Colonic mucosa (tissue), 4 donors: ENCODE data around the gene PAQR4. TPM values are rescaled to one million over a fixed set of nuclear protein-coding genes. Genes with fewer than 3 reads are reported as not detected.

ENCODE experiments used
- DNase-seq: peaks from one replicate; pipeline ENCODE4 v3.0.0-alpha.2; 2020
- H3K27ac ChIP-seq: fragments of 200-600 bp; one replicate; pipeline ENCODE4 v1.8.0; 2021
- H3K27me3 ChIP-seq: fragments of 200-600 bp; one replicate; pipeline ENCODE4 v1.8.0; 2021
- H3K36me3 ChIP-seq: fragments of 200-600 bp; one replicate; pipeline ENCODE4 v1.8.0; 2021
- H3K4me1 ChIP-seq: fragments of 200-600 bp; one replicate; pipeline ENCODE4 v1.8.0; 2021; ENCODE audit warnings: mild to moderate bottlenecking
- H3K4me3 ChIP-seq: fragments of 200-600 bp; one replicate; pipeline ENCODE4 v1.8.0; 2021
- H3K9ac ChIP-seq, 2 donors: one replicate each; pipeline ENCODE4 v1.7.0; 2013; ENCODE audit warnings: control low read depth in 2 of 2, low read depth in 2 of 2, low read length in 2 of 2
- H3K9me3 ChIP-seq: fragments of 200-600 bp; one replicate; pipeline ENCODE4 v1.8.0; 2021
- intact Hi-C: fragments of 100-400 bp; cut with DNase I; formaldehyde crosslinking; loops from one replicate; pipeline ENCODE4 v1.14.1; 2022
- total RNA-seq, 2 donors: library from RNA; stranded (reverse); fragmentation: NEBNext Ultra II Directional in 1 of 2; extraction: Animal tissue kit (Norgen Biotek cat#: 25700) in 1 of 2; gene quantifications; one replicate each; pipeline ENCODE4 v1.2.1, GENCODE V29; 2021
- TF ChIP-seq, protein P1 (sequence below): fragments of 200-600 bp; IDR thresholded peaks from one replicate; pipeline ENCODE4 v1.8.0; 2022; ENCODE audit warnings: antibody characterized with exemption, mild to moderate bottlenecking
- donor health status: healthy.
- donor health status: DM: no; HTN: no; CAD: no.
- donor health status: DM: no; HTN: no; CAD: no.

The PAQR4 gene
- total RNA-seq, 2 donors from 2014 or later: 14.0 to 42.3 TPM

DNA sequence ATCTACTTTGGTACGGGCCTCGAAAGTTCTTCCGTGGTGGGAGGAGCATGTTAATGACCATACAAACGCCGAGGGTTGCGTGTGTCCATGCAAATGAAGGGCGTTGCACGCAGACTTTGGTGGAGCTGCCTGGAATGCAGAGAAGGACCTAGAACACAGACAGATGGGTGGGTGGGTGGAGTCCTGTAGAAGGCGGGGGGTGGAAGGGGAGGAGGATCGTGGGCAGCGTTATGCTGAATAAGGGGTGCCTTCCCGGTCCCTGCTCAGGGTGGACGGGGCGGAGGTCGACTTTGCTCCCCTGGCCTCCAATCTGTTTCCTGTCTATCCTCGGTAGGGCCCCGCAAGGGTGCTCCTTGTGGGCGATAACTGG is 795 bp upstream of the PAQR4 start:
- Histone ChIP-seq H3K27me3 (peaks cover 44% of the 10 kb centered on the region), H3K27ac (peak overlapping the region; percentile 44), H3K36me3 (no peaks in the 10 kb centered on the region), H3K9ac (peak overlapping the region; percentile 26 to 38), H3K4me1 (peaks cover 34% of the 10 kb centered on the region), H3K4me3 (peak overlapping the region; percentile 84), H3K9me3 (no peaks in the 10 kb centered on the region)
- DNase-seq: peak; percentile 72
- intact Hi-C loops: no loop called here
- TF ChIP-seq, protein P1, sequence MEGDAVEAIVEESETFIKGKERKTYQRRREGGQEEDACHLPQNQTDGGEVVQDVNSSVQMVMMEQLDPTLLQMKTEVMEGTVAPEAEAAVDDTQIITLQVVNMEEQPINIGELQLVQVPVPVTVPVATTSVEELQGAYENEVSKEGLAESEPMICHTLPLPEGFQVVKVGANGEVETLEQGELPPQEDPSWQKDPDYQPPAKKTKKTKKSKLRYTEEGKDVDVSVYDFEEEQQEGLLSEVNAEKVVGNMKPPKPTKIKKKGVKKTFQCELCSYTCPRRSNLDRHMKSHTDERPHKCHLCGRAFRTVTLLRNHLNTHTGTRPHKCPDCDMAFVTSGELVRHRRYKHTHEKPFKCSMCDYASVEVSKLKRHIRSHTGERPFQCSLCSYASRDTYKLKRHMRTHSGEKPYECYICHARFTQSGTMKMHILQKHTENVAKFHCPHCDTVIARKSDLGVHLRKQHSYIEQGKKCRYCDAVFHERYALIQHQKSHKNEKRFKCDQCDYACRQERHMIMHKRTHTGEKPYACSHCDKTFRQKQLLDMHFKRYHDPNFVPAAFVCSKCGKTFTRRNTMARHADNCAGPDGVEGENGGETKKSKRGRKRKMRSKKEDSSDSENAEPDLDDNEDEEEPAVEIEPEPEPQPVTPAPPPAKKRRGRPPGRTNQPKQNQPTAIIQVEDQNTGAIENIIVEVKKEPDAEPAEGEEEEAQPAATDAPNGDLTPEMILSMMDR: no peak

- Histone ChIP-seq H3K9ac (peak overlapping the region; percentile 76 to 89), H3K4me3 (peak overlapping the region; percentile 84), H3K27me3 (peaks cover 29% of the 10 kb centered on the region), H3K36me3 (no peaks in the 10 kb centered on the region), H3K27ac (peak overlapping the region; percentile 44), H3K4me1 (peaks cover 20% of the 10 kb centered on the region), H3K9me3 (no peaks in the 10 kb centered on the region)
- TF ChIP-seq, protein P1: peak; percentile 42
- intact Hi-C loops: no loop called here
- DNase-seq: peak; percentile 73
Measured at GRCh38 chr16:2969545-2970521, 685 bp downstream of the PAQR4 start.

GRCh38 chr16:2970563-2970962 is 1.4 kb downstream of the PAQR4 start:
- Histone ChIP-seq H3K4me3 (peak overlapping the region; percentile 84), H3K9me3 (no peaks in the 10 kb centered on the region), H3K4me1 (peaks cover 14% of the 10 kb centered on the region), H3K27ac (no peak overlapping the region), H3K27me3 (peaks cover 26% of the 10 kb centered on the region), H3K9ac (peak overlapping the region; percentile 76 to 89), H3K36me3 (no peaks in the 10 kb centered on the region)
- intact Hi-C loops: no loop called here
- DNase-seq: no peak
- TF ChIP-seq, protein P1: no peak

DNA sequence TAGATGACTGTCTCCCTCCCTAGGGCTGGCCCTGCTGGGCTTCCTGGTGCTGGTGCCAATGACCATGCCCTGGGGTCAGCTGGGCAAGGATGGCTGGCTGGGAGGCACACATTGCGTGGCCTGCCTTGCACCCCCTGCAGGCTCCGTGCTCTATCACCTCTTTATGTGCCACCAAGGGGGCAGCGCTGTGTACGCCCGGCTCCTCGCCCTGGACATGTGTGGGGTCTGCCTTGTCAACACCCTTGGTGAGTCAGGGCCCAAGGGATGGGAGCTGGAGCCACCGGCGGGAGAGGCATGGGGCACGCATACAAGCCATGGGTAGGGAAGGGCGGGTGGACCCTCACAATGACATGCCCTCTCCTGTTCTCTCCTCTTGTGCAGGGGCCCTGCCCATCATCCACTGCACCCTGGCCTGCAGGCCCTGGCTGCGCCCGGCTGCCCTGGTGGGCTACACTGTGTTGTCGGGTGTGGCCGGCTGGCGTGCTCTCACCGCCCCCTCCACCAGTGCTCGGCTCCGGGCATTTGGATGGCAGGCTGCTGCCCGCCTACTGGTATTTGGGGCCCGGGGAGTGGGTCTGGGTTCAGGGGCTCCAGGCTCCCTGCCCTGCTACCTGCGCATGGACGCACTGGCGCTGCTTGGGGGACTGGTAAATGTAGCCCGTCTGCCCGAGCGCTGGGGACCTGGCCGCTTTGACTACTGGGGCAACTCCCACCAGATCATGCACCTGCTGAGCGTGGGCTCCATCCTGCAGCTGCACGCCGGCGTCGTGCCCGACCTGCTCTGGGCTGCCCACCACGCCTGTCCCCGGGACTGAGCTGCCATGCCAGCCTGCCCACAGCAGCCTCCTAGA is 2.2 kb downstream of the PAQR4 start:
- Histone ChIP-seq H3K27ac (no peak overlapping the region), H3K36me3 (no peaks in the 10 kb centered on the region), H3K4me1 (peaks cover 14% of the 10 kb centered on the region), H3K9ac (no peak overlapping the region), H3K4me3 (no peak overlapping the region), H3K27me3 (peaks cover 18% of the 10 kb centered on the region), H3K9me3 (no peaks in the 10 kb centered on the region)
- no peak for DNase-seq
- intact Hi-C loops: no loop called here
- TF ChIP-seq, protein P1: no peak

- Histone ChIP-seq H3K9me3 (no peaks in the 10 kb centered on the region), H3K27me3 (peaks cover 10% of the 10 kb centered on the region), H3K36me3 (no peaks in the 10 kb centered on the region), H3K4me3 (no peak overlapping the region), H3K4me1 (peaks cover 13% of the 10 kb centered on the region), H3K9ac (no peak overlapping the region), H3K27ac (no peak overlapping the region)
- no peak for DNase-seq
- intact Hi-C loops: no loop called here
- TF ChIP-seq, protein P1: no peak
Measured at GRCh38 chr16:2971985-2972784, 3.0 kb downstream of the PAQR4 start.
